ENCODE results near the gene HSPE1.

Gene HSPE1

DNA sequence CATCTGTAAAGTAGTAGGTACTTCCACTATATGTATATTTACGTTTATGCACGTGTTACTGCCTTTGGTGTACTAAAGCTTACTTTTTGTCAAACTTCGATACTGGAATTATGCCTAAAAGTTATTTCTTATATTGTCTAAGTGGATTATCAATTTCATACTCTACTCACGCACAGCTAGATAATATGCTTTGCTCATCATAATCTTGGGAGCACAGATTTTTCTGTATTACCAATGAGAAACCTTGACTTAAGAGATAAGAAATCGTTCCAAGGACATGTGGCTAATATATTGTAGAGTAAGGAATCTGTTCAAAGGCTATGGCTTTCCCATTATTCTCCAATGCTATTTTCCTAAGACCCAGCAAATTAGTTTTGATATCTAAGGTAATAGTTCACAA is 6.5 kb downstream of the HSPE1 start:
- TF ChIP-seq, protein P1, sequence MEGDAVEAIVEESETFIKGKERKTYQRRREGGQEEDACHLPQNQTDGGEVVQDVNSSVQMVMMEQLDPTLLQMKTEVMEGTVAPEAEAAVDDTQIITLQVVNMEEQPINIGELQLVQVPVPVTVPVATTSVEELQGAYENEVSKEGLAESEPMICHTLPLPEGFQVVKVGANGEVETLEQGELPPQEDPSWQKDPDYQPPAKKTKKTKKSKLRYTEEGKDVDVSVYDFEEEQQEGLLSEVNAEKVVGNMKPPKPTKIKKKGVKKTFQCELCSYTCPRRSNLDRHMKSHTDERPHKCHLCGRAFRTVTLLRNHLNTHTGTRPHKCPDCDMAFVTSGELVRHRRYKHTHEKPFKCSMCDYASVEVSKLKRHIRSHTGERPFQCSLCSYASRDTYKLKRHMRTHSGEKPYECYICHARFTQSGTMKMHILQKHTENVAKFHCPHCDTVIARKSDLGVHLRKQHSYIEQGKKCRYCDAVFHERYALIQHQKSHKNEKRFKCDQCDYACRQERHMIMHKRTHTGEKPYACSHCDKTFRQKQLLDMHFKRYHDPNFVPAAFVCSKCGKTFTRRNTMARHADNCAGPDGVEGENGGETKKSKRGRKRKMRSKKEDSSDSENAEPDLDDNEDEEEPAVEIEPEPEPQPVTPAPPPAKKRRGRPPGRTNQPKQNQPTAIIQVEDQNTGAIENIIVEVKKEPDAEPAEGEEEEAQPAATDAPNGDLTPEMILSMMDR (IDR thresholded peaks at IDR 0.05), result no peak
- Histone ChIP-seq H3K27ac (no peak overlapping the region), H3K4me3 (no peak overlapping the region)
- DNase-seq (ENCODE audit: low spot score), result no peak

DNA sequence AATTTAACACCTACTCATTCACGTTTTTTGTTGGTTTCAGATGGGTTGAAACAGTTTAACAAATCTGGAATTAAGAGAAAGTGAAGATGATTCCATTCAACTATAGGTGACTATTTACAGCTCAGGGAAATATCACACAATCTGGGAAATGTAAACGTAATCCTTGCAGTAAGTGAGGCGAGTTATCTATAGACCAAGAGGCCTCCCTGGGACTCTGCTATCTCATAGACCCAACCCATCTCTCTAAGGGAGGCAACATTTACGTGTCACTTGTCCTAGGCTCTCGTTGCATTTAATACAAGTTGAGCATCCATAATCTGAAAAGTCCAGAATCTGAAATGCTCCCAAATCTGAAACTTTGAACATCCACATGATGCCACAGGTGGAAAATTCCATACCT is 13.7 kb downstream of the HSPE1 start:
- no peak overlapping the region for H3K27ac ChIP-seq
- TF ChIP-seq, protein P1 (IDR thresholded peaks at IDR 0.05), result no peak

DNA sequence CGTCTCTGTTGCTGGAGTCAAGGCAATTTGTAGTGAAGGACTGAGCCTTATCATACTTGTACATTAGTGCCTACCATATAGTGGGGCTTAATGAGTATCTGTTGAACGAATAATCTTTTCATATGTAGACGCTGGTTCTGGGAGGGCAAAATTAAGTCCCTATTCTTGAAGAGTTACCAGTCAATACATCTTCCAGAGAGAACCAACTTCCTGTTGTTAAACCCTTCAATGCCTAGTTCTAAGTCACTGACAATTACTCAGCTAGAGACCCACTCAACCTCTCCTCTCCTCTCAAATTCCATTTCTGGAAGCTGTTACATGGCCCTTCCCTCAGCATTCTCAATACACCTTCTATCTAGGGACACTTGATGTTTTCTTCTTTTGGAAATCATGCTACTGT is 14.6 kb downstream of the HSPE1 start:
- Histone ChIP-seq H3K27ac (peak overlapping the region; percentile 94 to 98), H3K4me3 (peak overlapping the region; percentile 98)
- TF ChIP-seq, protein P1 (IDR thresholded peaks at IDR 0.05), result no peak
- no peak for DNase-seq (ENCODE audit: low spot score)

More for the DNA sequence above, 13.7 kb downstream of the HSPE1 start:
- DNase-seq (ENCODE audit: low spot score), result no peak
- H3K4me3 ChIP-seq, result no peak overlapping the region

DNA sequence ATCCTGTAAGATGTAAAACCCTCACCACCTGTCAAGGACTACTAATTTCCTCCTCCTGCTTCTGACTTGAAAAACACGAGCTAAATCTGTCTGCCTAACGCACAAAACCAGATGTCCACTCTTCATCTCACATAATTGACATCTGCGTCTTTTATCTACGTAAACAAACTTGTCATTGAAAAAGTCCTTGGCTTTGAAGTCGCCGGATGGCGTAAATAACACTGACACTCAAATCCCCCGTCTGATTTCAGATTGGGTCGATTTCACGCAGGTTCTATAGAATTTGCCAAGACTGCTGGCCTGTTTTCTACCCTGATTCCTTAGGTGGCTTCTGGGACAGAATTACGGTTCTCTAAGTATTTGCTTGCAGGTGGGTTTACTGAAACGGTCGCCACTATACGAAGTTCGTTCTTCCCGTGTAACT is 15.1 kb downstream of the HSPE1 start:
- Histone ChIP-seq H3K27ac (peak overlapping the region; percentile 94 to 98), H3K4me3 (peak overlapping the region; percentile 98)
- DNase-seq (ENCODE audit: low spot score), result no peak
- TF ChIP-seq, protein P1 (IDR thresholded peaks at IDR 0.05), result no peak

DNA sequence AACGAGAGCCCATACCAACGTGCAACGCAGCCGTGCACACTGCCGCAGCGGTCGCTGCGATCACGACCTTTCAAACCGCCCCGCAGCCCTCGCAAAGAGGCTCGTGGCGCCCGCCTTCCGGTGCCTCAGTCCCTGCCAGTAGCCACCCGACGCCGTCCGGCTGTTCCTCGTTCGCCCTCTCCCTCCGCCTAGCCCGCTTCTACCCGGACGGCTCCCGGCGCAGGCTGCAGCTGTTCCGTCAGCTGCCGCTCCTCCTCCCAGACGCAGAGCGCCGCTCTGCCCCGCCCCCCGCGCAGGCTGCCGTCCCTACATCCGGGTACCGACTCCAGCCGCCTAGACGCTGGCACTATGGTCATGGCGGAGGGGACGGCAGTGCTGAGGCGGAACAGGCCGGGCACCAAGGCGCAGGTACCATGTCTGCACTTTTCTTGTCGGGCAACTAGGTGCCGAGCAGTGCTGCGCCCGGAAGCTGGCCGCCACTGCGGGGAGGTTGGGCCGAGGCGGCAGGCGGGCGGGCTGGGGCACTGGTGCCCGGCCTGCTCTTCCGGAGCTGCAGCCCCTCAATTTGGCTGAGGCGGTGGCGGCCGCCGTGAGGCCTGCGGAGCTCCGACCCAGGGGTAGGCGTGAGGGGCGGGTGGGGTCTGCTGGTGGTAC is 15.7 kb downstream of the HSPE1 start, which contains the start of gene MOB4:
Gene MOB4, plus strand, starts transcription at position 328 of the 654 bp plus-strand sequence. Its CDS starts 21 bp downstream, at position 349.
- TF ChIP-seq, protein P1 (IDR thresholded peaks at IDR 0.05), result peak; percentile 20
- peak within 1 kb of the TSS; percentile 94 to 98 for H3K27ac ChIP-seq
- peak; percentile 97 for DNase-seq (ENCODE audit: low spot score)
- peak within 1 kb of the TSS; percentile 98 for H3K4me3 ChIP-seq

DNA sequence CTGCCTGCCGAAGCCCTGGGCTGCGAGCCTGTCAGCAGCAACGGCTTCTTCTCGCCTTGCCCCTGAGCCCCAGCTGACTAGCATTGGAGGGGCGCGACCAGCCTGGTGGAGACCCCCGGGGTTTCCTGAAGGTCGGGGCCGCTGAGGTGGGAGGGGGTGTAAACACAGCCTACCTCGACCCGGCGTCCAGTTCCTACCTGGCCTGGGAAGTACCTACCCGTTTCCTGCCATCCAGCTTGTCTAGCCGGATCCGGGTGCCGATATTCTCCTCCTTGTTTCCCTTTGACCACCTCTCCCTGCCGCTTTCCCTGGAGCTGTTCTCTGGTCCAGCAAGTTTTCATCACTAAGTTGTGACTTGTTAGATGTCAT is 16.2 kb downstream of the HSPE1 start:
- peak; percentile 81 for DNase-seq (ENCODE audit: low spot score)
- H3K4me3 ChIP-seq, result peak overlapping the region; percentile 98
- TF ChIP-seq, protein P1 (IDR thresholded peaks at IDR 0.05), result no peak
- peak overlapping the region; percentile 94 to 98 for H3K27ac ChIP-seq

DNA sequence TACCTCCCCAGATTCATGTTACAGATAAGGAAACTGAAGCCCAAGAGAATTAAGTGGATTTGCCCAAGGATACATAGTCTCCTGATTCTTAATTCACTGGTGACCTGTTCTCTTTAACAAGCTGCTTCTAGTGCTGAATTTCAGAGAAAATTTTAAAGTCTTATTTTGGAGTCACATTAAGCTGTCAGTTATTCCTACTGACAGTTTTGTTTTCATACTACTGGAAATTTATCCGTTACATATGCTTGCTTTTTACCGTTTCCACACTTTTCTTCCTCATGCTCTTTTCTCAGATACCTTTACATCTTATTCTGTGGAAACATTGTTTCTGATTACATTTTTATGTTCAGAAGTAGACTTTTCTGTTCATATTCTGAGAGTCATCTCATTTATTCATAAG is 17.0 kb downstream of the HSPE1 start:
- peak overlapping the region in 1 of 2 donors; percentile 94 for H3K27ac ChIP-seq
- H3K4me3 ChIP-seq, result peak overlapping the region; percentile 98
- no peak for DNase-seq (ENCODE audit: low spot score)
- TF ChIP-seq, protein P1 (IDR thresholded peaks at IDR 0.05), result no peak

Measured in coronary artery (tissue), 2 donors.